Aorta (tissue), 5 donors: ENCODE results near the gene TACC3. TPM values are rescaled to one million over a fixed set of nuclear protein-coding genes. Genes with fewer than 3 reads are reported as not detected.

ENCODE experiments used
- ATAC-seq: fragments of 200-7000 bp; cut with Tn5 transposase; one replicate; pipeline ENCODE4 v1.9.1; 2022; ENCODE audit warnings: moderate library complexity; ENCODE audit not compliant: low FRiP score
- DNase-seq, 2 donors: peaks; one replicate each; pipeline ENCODE4 v3.0.0-alpha.2; 2020
- H3K27ac ChIP-seq, 2 donors: one replicate each; pipeline ENCODE4 v1.5.1; 2013; ENCODE audit warnings: low read length in 2 of 2, mild to moderate bottlenecking in 2 of 2, moderate library complexity in 2 of 2, control low read depth in 1 of 2, inconsistent platforms in 1 of 2, low read depth in 1 of 2
- H3K27me3 ChIP-seq, 2 donors: one replicate each; pipeline ENCODE4 v1.6.1; 2013; ENCODE audit warnings: control low read depth in 1 of 2, low read length in 1 of 2, mild to moderate bottlenecking in 1 of 2, moderate library complexity in 1 of 2; ENCODE audit not compliant: insufficient read depth in 2 of 2, control insufficient read depth in 1 of 2
- H3K36me3 ChIP-seq, 2 donors: one replicate each; pipeline ENCODE4 v1.6.1; 2013; ENCODE audit warnings: control low read depth in 1 of 2, low read length in 1 of 2, mild to moderate bottlenecking in 1 of 2; ENCODE audit not compliant: insufficient read depth in 2 of 2, control insufficient read depth in 1 of 2
- H3K4me1 ChIP-seq, 2 donors: one replicate each; pipeline ENCODE4 v1.6.1; 2013; ENCODE audit warnings: low read length in 2 of 2, control low read depth in 1 of 2, mild to moderate bottlenecking in 1 of 2, moderate library complexity in 1 of 2; ENCODE audit not compliant: insufficient read depth in 2 of 2, control insufficient read depth in 1 of 2
- H3K4me3 ChIP-seq, 2 donors: one replicate each; pipeline ENCODE4 v1.5.1; 2013; ENCODE audit warnings: low read length in 2 of 2, control low read depth in 1 of 2, mild to moderate bottlenecking in 1 of 2
- H3K9me3 ChIP-seq: one replicate; pipeline ENCODE4 v1.6.1; 2013; ENCODE audit warnings: mild to moderate bottlenecking, low read length; ENCODE audit not compliant: control insufficient read depth
- WGBS, 2 donors: extraction: QIAGEN DNeasy Blood & Tissue Kit; methylation state at CpG; one replicate each; pipeline ENCODE4 v1.1.7; 2013; 5-methylcytosine and 5-hydroxymethylcytosine counted together
- intact Hi-C, 2 donors: fragments of 100-400 bp; cut with DNase I; formaldehyde crosslinking; loops; one replicate each; pipeline versions ENCODE4 v1.14.2 to v1.15.0; 2022
- polyA plus RNA-seq, 2 donors: library from polyadenylated mRNA; stranded (reverse); fragments of 200-250 nt; gene quantifications; one replicate each; pipeline ENCODE4 v1.2.3, GENCODE V29; 2013
- total RNA-seq, 2 donors: library from RNA; stranded (reverse); fragmentation: NEBNext Ultra II Directional; extraction: Animal tissue kit (Norgen Biotek cat#: 25700); gene quantifications; one replicate each; pipeline ENCODE4 v1.2.1, GENCODE V29; 2021
- donor health status: healthy with polysubstance abuse.
- donor health status: Bipolar disorder and iron deficiency.
- donor health status: DM: no; HTN: no; CAD: no.
- donor health status: DM: no; HTN: no; CAD: no.
- donor health status: DM: yes; HTN: yes; CAD: no.

TACC3 gene
- total and polyA plus RNA-seq, 4 donors = 5.2 to 16.1 (median 8.4) TPM

- intact Hi-C loops = loop anchor here in 1 of 2 donors (10.0 kb wide), 1 partner anchor 667 kb away; no protein-coding TSS in a partner anchor
- no peaks in the 10 kb centered on the region for H3K36me3 ChIP-seq
- H3K27ac ChIP-seq = peak overlapping the region; percentile 21 to 77
- 0 to 1% methylated on average over 78 to 85 of the region's 85 CpGs for WGBS, 2 donors
- H3K27me3 ChIP-seq = no peaks in the 10 kb centered on the region
- ATAC-seq (peak; percentile 50), DNase-seq (peak; percentile 78 to 82)
- no peaks in the 10 kb centered on the region for H3K9me3 ChIP-seq
- H3K4me3 ChIP-seq = peak overlapping the region; percentile 72 to 92
- no peaks in the 10 kb centered on the region for H3K4me1 ChIP-seq
Measured at GRCh38 chr4:1711571-1712215, 9.6 kb upstream of the TACC3 start.

GRCh38 chr4:1712216-1713002 is 8.9 kb upstream of the TACC3 start, which contains the start of gene SLBP:
SLBP (minus strand) TSS chr4:1712319; CDS start chr4:1712188, 131 bp downstream.
- Histone ChIP-seq H3K27me3 (no peaks in the 10 kb centered on the region), H3K9me3 (no peaks in the 10 kb centered on the region), H3K27ac (peak within 1 kb of the TSS; percentile 65 to 92), H3K4me3 (peak within 1 kb of the TSS; percentile 72 to 92), H3K4me1 (no peaks in the 10 kb centered on the region), H3K36me3 (no peaks in the 10 kb centered on the region)
- WGBS, 2 donors = 0% methylated on average over 65 to 98 of the region's 98 CpGs
- ATAC-seq (peak; percentile 94), DNase-seq (peak; percentile 98 to 99)
- intact Hi-C loops = loop anchor here in 1 of 2 donors (10.0 kb wide), 1 partner anchor 668 kb away; no protein-coding TSS in a partner anchor

GRCh38 chr4:1713003-1713851 is 8.1 kb upstream of the TACC3 start:
- peak overlapping the region in 1 of 2 donors; percentile 69 for H3K27ac ChIP-seq
- peak overlapping the region in 1 of 2 donors; percentile 31 for H3K4me3 ChIP-seq
- DNase-seq (no peak), ATAC-seq (peak; percentile 1)
- H3K4me1 ChIP-seq = no peaks in the 10 kb centered on the region
- peaks cover 0 to 2% of the 10 kb centered on the region in 2 donors for H3K36me3 ChIP-seq
- WGBS, 2 donors = 23 to 25% methylated on average over 35 of the region's 35 CpGs
- intact Hi-C loops = loop anchor here in 1 of 2 donors (10.0 kb wide), 1 partner anchor 668 kb away; no protein-coding TSS in a partner anchor
- no peaks in the 10 kb centered on the region for H3K9me3 ChIP-seq
- H3K27me3 ChIP-seq = no peaks in the 10 kb centered on the region

- intact Hi-C loops = loop anchor here in 1 of 2 donors (10.0 kb wide), 1 partner anchor 670 kb away; no protein-coding TSS in a partner anchor
Measured at GRCh38 chr4:1714303-1715001, 6.9 kb upstream of the TACC3 start.

GRCh38 chr4:1715002-1715758 is 6.1 kb upstream of the TACC3 start:
- Histone ChIP-seq H3K9me3 (no peaks in the 10 kb centered on the region), H3K4me1 (no peaks in the 10 kb centered on the region), H3K27me3 (no peaks in the 10 kb centered on the region), H3K27ac (no peak overlapping the region), H3K4me3 (no peak overlapping the region), H3K36me3 (peaks cover 0 to 2% of the 10 kb centered on the region in 2 donors)
- DNase-seq = peak in 1 of 2 donors; percentile 67
- WGBS, 2 donors = 63 to 67% methylated on average over 16 of the region's 16 CpGs
- intact Hi-C loops = loop anchor here in 1 of 2 donors (10.0 kb wide), 1 partner anchor 670 kb away; no protein-coding TSS in a partner anchor
- ATAC-seq = no peak

More at GRCh38 chr4:1714303-1715001, 6.9 kb upstream of the TACC3 start:
- Histone ChIP-seq H3K27me3 (no peaks in the 10 kb centered on the region), H3K4me3 (no peak overlapping the region), H3K4me1 (no peaks in the 10 kb centered on the region), H3K9me3 (no peaks in the 10 kb centered on the region), H3K27ac (no peak overlapping the region), H3K36me3 (peaks cover 0 to 2% of the 10 kb centered on the region in 2 donors)
- ATAC-seq = no peak
- peak in 1 of 2 donors; percentile 3 for DNase-seq
- 58 to 59% methylated on average over 9 of the region's 9 CpGs for WGBS, 2 donors

- Histone ChIP-seq H3K36me3 (peaks cover 0 to 2% of the 10 kb centered on the region in 2 donors), H3K27me3 (no peaks in the 10 kb centered on the region), H3K4me1 (no peaks in the 10 kb centered on the region), H3K9me3 (no peaks in the 10 kb centered on the region), H3K27ac (no peak overlapping the region), H3K4me3 (no peak overlapping the region)
- intact Hi-C loops = loop anchor here in 1 of 2 donors (10.0 kb wide), 1 partner anchor 672 kb away; no protein-coding TSS in a partner anchor
- ATAC-seq (no peak), DNase-seq (peak in 1 of 2 donors; percentile 68)
- WGBS, 2 donors = 76 to 82% methylated on average over 15 of the region's 15 CpGs
Measured at GRCh38 chr4:1716065-1716945, 5.0 kb upstream of the TACC3 start.
